ENCODE results near the gene LRP3. TPM values are rescaled to one million over a fixed set of nuclear protein-coding genes. Genes with fewer than 3 reads are reported as not detected.

The LRP3 gene
- total RNA-seq, 1 experiment from 2014 or later, result 29.0 TPM

DNA sequence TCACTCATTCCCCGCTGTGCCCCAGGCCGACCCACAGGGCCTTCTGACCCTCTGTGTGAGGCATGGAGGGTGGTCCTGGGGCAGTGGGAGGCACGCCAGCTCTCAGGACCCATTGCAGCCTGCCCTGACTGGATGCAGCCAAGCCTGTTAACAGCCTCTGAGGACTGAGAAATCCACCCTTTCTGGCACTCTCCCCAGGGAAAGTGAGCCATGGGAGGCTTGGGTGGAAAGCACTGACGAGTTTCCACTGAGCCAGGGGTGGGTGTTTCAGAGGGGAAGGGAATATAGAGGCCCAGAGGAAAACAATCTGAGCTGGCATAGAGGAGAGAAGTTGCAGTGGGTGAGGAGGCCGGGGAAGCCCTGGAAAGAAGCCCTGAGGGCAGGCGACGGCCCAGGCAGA is 62.1 kb downstream of the LRP3 start:
- Histone ChIP-seq H4K20me1 (ENCODE audit: insufficient read depth) (no peaks in the 10 kb centered on the region), H3K4me1 (ENCODE audit: control insufficient read depth in 1 of 2, insufficient read depth in 2 of 2, low read length in 2 of 2) (no peaks in the 10 kb centered on the region), H3K27me3 (ENCODE audit: insufficient read depth, low read length) (no peaks in the 10 kb centered on the region), H3K4me3 (replicated peaks in 1 of 2; ENCODE audit: low read depth in 1 of 2, low read length in 2 of 2) (no peak overlapping the region), H2AFZ (ENCODE audit: low read depth, low read length, poor library complexity, severe bottlenecking) (no peak overlapping the region), H3K79me2 (ENCODE audit: insufficient read depth, low read length) (no peaks in the 10 kb centered on the region), H3K36me3 (ENCODE audit: control insufficient read depth in 1 of 2, insufficient read depth in 2 of 2, low read length in 2 of 2) (no peaks in the 10 kb centered on the region), H3K4me2 (ENCODE audit: low read length) (no peak overlapping the region), H3K9ac (ENCODE audit: low read length) (no peak overlapping the region), H3K27ac (ENCODE audit: low read depth, low read length) (no peak overlapping the region), H3K9me3 (ENCODE audit: control insufficient read depth in 1 of 2, insufficient read depth in 1 of 2, low read depth in 1 of 2, low read length in 2 of 2) (no peaks in the 10 kb centered on the region), H3K9me2 (ENCODE audit: insufficient read depth) (no peaks in the 10 kb centered on the region)
- TF ChIP-seq ZNF274 (IDR thresholded peaks at IDR 0.05; ENCODE audit: low read depth, low read length) (no peak), ELF1 (IDR thresholded peaks at IDR 0.05; ENCODE audit: borderline replicate concordance, low read depth) (no peak), POLR2A (IDR thresholded peaks at IDR 0.05; ENCODE audit: borderline replicate concordance, extremely low read depth, insufficient read depth, insufficient read length) (no peak), EZH2phosphoT487 (IDR thresholded peaks at IDR 0.05; ENCODE audit: borderline replicate concordance) (no peak)
- TF ChIP-seq, protein P1, sequence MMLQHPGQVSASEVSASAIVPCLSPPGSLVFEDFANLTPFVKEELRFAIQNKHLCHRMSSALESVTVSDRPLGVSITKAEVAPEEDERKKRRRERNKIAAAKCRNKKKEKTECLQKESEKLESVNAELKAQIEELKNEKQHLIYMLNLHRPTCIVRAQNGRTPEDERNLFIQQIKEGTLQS (IDR thresholded peaks at IDR 0.05), result no peak
- ChIA-PET RAD21 (ENCODE audit: low non-redundant PET in 1 of 2, low total read pairs in 2 of 2, uncharacterized antibody in 2 of 2, unreplicated experiment in 2 of 2) (no interaction called here), CTCF (interaction anchor here (1.0 kb wide), 1 partner anchor 160 kb away, joined by 3 read pairs; no protein-coding TSS in a partner anchor), POLR2A (no interaction called here)
- intact Hi-C loops (cut with micrococcal nuclease), result no loop called here
- ATAC-seq (no peak), DNase-seq (ENCODE audit: low read depth, low spot score) (no peak)
- BruUV-seq (replicated peaks), result no TSS peak

DNA sequence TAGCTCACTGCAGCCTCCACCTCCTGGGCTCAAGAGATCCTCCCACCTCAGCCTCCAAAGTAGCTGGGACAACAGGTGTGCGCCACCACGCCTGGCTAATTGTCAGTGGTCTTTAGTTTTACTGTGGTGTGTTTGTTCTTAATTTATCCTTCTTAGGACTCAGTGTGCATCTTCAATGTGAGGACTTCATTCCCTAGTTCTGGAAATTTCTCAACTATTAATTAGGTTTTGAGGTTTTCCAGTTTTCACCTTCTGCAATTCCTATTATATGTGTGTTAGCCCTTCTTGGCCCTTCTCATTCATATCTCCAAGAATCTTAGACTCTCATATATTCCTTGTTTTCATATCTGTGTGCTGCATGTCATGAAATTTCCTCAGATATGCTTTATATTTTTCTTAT is 63.7 kb downstream of the LRP3 start:
- no peaks in the 10 kb centered on the region for H3K27me3 ChIP-seq (ENCODE audit: insufficient read depth, low read length)
- intact Hi-C loops (cut with micrococcal nuclease), result no loop called here
- ATAC-seq (no peak), DNase-seq (ENCODE audit: low read depth, low spot score) (no peak)
- H3K9me2 ChIP-seq (ENCODE audit: insufficient read depth), result no peaks in the 10 kb centered on the region
- no peak overlapping the region for H3K4me3 ChIP-seq (replicated peaks in 1 of 2; ENCODE audit: low read depth in 1 of 2, low read length in 2 of 2)
- ChIA-PET CTCF (no interaction called here), POLR2A (no interaction called here), RAD21 (ENCODE audit: low non-redundant PET in 1 of 2, low total read pairs in 2 of 2, uncharacterized antibody in 2 of 2, unreplicated experiment in 2 of 2) (no interaction called here)
- H3K9ac ChIP-seq (ENCODE audit: low read length), result no peak overlapping the region
- no peaks in the 10 kb centered on the region for H3K4me1 ChIP-seq (ENCODE audit: control insufficient read depth in 1 of 2, insufficient read depth in 2 of 2, low read length in 2 of 2)
- no peak overlapping the region for H2AFZ ChIP-seq (ENCODE audit: low read depth, low read length, poor library complexity, severe bottlenecking)
- no peaks in the 10 kb centered on the region for H3K36me3 ChIP-seq (ENCODE audit: control insufficient read depth in 1 of 2, insufficient read depth in 2 of 2, low read length in 2 of 2)
- no peaks in the 10 kb centered on the region for H3K9me3 ChIP-seq (ENCODE audit: control insufficient read depth in 1 of 2, insufficient read depth in 1 of 2, low read depth in 1 of 2, low read length in 2 of 2)
- no peak overlapping the region for H3K4me2 ChIP-seq (ENCODE audit: low read length)
- H4K20me1 ChIP-seq (ENCODE audit: insufficient read depth), result no peaks in the 10 kb centered on the region
- no peak overlapping the region for H3K27ac ChIP-seq (ENCODE audit: low read depth, low read length)
- BruUV-seq (replicated peaks), result no TSS peak
- H3K79me2 ChIP-seq (ENCODE audit: insufficient read depth, low read length), result no peaks in the 10 kb centered on the region
- TF ChIP-seq EGR1 (IDR thresholded peaks at IDR 0.05; ENCODE audit: low read depth) (no peak), RAD21 (IDR thresholded peaks at IDR 0.05; ENCODE audit: low read depth) (no peak), CBX3 (IDR thresholded peaks at IDR 0.05; ENCODE audit: low read depth) (no peak), TCF7L2 (IDR thresholded peaks at IDR 0.05; ENCODE audit: borderline replicate concordance, extremely low read depth, insufficient read depth, insufficient read length) (no peak), SIN3A (IDR thresholded peaks at IDR 0.05; ENCODE audit: low read depth) (no peak), YY1 (IDR thresholded peaks at IDR 0.05; ENCODE audit: extremely low read depth, insufficient replicate concordance, low read depth, low read length) (no peak), EZH2phosphoT487 (IDR thresholded peaks at IDR 0.05; ENCODE audit: borderline replicate concordance) (no peak)

Other genes with a start within 250 kb of the LRP3 start
- 27.6 TPM for gene CEP89, start 222.4 kb upstream of the LRP3 start, total RNA-seq (2021; ENCODE audit: unreplicated experiment)
- gene FAAP24, start 222.1 kb upstream of the LRP3 start, total RNA-seq (2021; ENCODE audit: unreplicated experiment), result 4.9 TPM
- 33.3 TPM for gene RHPN2, start 129.4 kb upstream of the LRP3 start, total RNA-seq (2021; ENCODE audit: unreplicated experiment)
- 7.8 TPM for gene GPATCH1, start 113.1 kb upstream of the LRP3 start, total RNA-seq (2021; ENCODE audit: unreplicated experiment)
- gene WDR88, start 62.2 kb upstream of the LRP3 start, total RNA-seq (2021; ENCODE audit: unreplicated experiment), result not detected
- 0.25 TPM for gene SLC7A10, start 31.5 kb downstream of the LRP3 start, total RNA-seq (2021; ENCODE audit: unreplicated experiment)
- 7.0 TPM for gene CEBPA, start 108.2 kb downstream of the LRP3 start, total RNA-seq (2021; ENCODE audit: unreplicated experiment)
- 51.1 TPM for gene CEBPG, start 179.4 kb downstream of the LRP3 start, total RNA-seq (2021; ENCODE audit: unreplicated experiment)

Data from HCT116 (cell line).